OCI-LY7 (cell line): ENCODE data around the gene TAOK3.

ENCODE experiments used
- CTCF ChIP-seq: fragments of 200-600 bp; sonication (generic); conservative IDR thresholded peaks from 2 replicates; pipeline ENCODE4 v1.5.1; 2014; ENCODE audit warnings: mild to moderate bottlenecking, antibody characterized with exemption, low read length, moderate library complexity, mixed read lengths
- EZH2phosphoT487 ChIP-seq: fragments of 200-600 bp; sonication (generic); IDR thresholded peaks from 2 replicates; pipeline ENCODE4 v1.6.1; 2018; ENCODE audit warnings: low read depth, borderline replicate concordance, mild to moderate bottlenecking, mixed run types, antibody characterized with exemption, low read length, moderate library complexity, mixed read lengths

GRCh38 chr12:118249547-118249946 lies 123.2 kb downstream of the TAOK3 start:
- TF ChIP-seq CTCF (no peak), EZH2phosphoT487 (no peak)
